Caco-2 (cell line): ENCODE results near the gene C19orf12. TPM values are rescaled to one million over a fixed set of nuclear protein-coding genes. Genes with fewer than 3 reads are reported as not detected.
"Not testable (repeated sequence)": the region's sequence is repeated elsewhere in the genome, so short reads cannot be mapped to it uniquely, and the experiment has no call there.

Source experiments
- BruUV-seq: library from RNA; stranded (reverse); fragments of 400-500 nt; replicated peaks from 2 replicates; lab custom pipeline; 2021; lab: Mats Ljungman, UMichigan
- CTCF ChIA-PET: fragments of 300-600 bp; sonication (Branson Sonifier 250); formaldehyde crosslinking; loops from one replicate; lab custom pipeline; 2022; ENCODE audit warnings: antibody characterized with exemption; lab: Charles Lee
- POLR2A ChIA-PET: fragments of 300-600 bp; sonication (Branson Sonifier 250); formaldehyde crosslinking; loops from one replicate; lab custom pipeline; 2022; ENCODE audit warnings: antibody characterized with exemption; lab: Charles Lee
- DNase-seq, 2 experiments: peaks; one replicate each; pipeline versions ENCODE4 v3.0.0 to v3.0.0-alpha.2; 2020 to 2022
- H3K27me3 ChIP-seq: replicated peaks from 2 replicates; pipeline ENCODE4 v1.6.0; 2011; ENCODE audit warnings: low read length; ENCODE audit not compliant: control insufficient read depth, insufficient read depth
- H3K36me3 ChIP-seq: 2 replicates; pipeline ENCODE4 v1.5.1; 2011; ENCODE audit warnings: low read length; ENCODE audit not compliant: control insufficient read depth, insufficient read depth
- H3K4me1 ChIP-seq: fragments of 250-450 bp; sonication (Bioruptor Pico); 2 replicates; pipeline ENCODE4 v1.5.1; 2020; ENCODE audit warnings: mild to moderate bottlenecking
- H3K4me3 ChIP-seq: 2 replicates; pipeline ENCODE4 v1.5.1; 2011; ENCODE audit warnings: low read depth, mild to moderate bottlenecking, control low read depth, low read length
- H3K9me3 ChIP-seq: fragments of 250-450 bp; sonication (Bioruptor Pico); 2 replicates; pipeline ENCODE4 v1.5.1; 2020; ENCODE audit warnings: mild to moderate bottlenecking, moderate library complexity
- H3K27ac Mint-ChIP-seq: one replicate; pipeline ENCODE4 v1.8.0; 2022; ENCODE audit warnings: mixed read lengths; ENCODE audit not compliant: unreplicated experiment
- H3K27me3 Mint-ChIP-seq: one replicate; pipeline ENCODE4 v1.8.0; 2022; ENCODE audit warnings: mixed read lengths; ENCODE audit not compliant: insufficient read depth, unreplicated experiment
- H3K36me3 Mint-ChIP-seq: one replicate; pipeline ENCODE4 v1.8.0; 2022; ENCODE audit warnings: mild to moderate bottlenecking, mixed read lengths; ENCODE audit not compliant: insufficient read depth, unreplicated experiment
- H3K4me1 Mint-ChIP-seq: one replicate; pipeline ENCODE4 v1.8.0; 2022; ENCODE audit warnings: low read depth, mixed read lengths; ENCODE audit not compliant: unreplicated experiment
- H3K4me3 Mint-ChIP-seq: one replicate; pipeline ENCODE4 v1.8.0; 2022; ENCODE audit warnings: mild to moderate bottlenecking, moderate library complexity, mixed read lengths; ENCODE audit not compliant: unreplicated experiment
- H3K9me3 Mint-ChIP-seq: one replicate; pipeline ENCODE4 v1.8.0; 2022; ENCODE audit warnings: mixed read lengths; ENCODE audit not compliant: unreplicated experiment
- intact Hi-C: fragments of 100-400 bp; cut with micrococcal nuclease; formaldehyde crosslinking; loops from one replicate; pipeline ENCODE4 v1.10.0; 2022; ENCODE audit not compliant: unreplicated experiment
- total RNA-seq: library from RNA; stranded (reverse); gene quantifications from 2 replicates; pipeline ENCODE4 v1.2.3, GENCODE V29; 2022
- TF ChIP-seq, protein P1 (sequence below), 2 experiments: fragments of 200-600 bp in 1 of 2; IDR thresholded peaks; 1 replicate in 1 of 2; 2 replicates in 1 of 2; pipeline versions ENCODE4 v1.5.1 to v1.8.0; 2011 to 2022; ENCODE audit warnings: antibody characterized with exemption in 1 of 2, control low read depth in 1 of 2, inconsistent platforms in 1 of 2, low read depth in 1 of 2, low read length in 1 of 2, mild to moderate bottlenecking in 1 of 2, moderate library complexity in 1 of 2; ENCODE audit not compliant: insufficient read depth in 1 of 2, severe bottlenecking in 1 of 2, unreplicated experiment in 1 of 2

The C19orf12 gene
- total RNA-seq, 1 experiment from 2014 or later, result 20.8 TPM

DNA sequence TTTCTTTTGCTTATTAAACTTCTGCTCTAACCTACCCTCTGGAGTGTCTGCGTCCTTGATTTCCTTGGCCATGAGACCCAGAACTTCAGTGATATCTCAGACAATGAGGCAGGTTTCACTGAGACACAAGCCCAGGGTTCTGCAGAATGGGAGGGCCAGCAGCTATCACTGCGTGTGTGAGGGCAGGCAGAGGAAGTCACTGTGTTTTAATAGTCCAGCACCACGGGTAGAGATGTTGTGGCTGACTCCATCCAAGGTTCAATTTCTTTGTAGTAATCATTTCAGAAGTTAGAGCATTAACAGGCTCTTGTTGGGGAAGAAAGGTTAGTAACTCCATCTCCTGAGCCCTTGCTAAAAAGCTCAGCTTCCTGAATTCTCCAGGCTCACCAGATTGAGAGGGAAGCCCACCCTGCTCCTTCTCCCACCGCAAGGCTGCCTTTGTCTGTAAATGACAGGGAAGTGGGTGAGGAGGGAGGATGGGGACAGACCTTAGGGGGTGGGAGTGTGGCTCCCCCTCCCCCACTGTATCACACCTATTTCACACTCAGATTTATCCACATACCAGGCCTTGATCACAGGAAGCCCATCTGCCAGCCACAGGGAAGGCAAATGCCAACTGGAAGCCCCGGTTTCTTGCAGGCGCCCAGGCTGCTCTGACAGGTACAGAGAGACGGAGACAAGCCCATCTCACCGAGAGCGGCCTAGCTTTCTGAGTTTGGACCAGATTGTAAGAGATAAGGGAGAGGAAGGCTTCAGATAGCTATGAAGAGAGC lies 2.1 kb downstream of the C19orf12 start:
- Mint-ChIP-seq H3K36me3 (peaks cover 2% of the 10 kb centered on the region), H3K27me3 (no peaks in the 10 kb centered on the region), H3K27ac (no peak overlapping the region), H3K4me1 (peaks cover 27% of the 10 kb centered on the region), H3K4me3 (no peak overlapping the region), H3K9me3 (no peaks in the 10 kb centered on the region)
- Histone ChIP-seq H3K4me1 (peaks cover 13% of the 10 kb centered on the region), H3K36me3 (no peaks in the 10 kb centered on the region; the same call in 1 of the 2 replicates), H3K4me3 (no peak overlapping the region), H3K27me3 (no peaks in the 10 kb centered on the region), H3K9me3 (no peaks in the 10 kb centered on the region)
- ChIA-PET POLR2A (no interaction called here), CTCF (no interaction called here)
- no peak for DNase-seq
- intact Hi-C loops, result no loop called here
- TF ChIP-seq, protein P1, sequence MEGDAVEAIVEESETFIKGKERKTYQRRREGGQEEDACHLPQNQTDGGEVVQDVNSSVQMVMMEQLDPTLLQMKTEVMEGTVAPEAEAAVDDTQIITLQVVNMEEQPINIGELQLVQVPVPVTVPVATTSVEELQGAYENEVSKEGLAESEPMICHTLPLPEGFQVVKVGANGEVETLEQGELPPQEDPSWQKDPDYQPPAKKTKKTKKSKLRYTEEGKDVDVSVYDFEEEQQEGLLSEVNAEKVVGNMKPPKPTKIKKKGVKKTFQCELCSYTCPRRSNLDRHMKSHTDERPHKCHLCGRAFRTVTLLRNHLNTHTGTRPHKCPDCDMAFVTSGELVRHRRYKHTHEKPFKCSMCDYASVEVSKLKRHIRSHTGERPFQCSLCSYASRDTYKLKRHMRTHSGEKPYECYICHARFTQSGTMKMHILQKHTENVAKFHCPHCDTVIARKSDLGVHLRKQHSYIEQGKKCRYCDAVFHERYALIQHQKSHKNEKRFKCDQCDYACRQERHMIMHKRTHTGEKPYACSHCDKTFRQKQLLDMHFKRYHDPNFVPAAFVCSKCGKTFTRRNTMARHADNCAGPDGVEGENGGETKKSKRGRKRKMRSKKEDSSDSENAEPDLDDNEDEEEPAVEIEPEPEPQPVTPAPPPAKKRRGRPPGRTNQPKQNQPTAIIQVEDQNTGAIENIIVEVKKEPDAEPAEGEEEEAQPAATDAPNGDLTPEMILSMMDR (IDR thresholded peaks at IDR 0.05; ENCODE audit: insufficient read depth in 1 of 2, low read depth in 1 of 2, low read length in 1 of 2, severe bottlenecking in 1 of 2, unreplicated experiment in 1 of 2), result no peak
- BruUV-seq, result no TSS peak

DNA sequence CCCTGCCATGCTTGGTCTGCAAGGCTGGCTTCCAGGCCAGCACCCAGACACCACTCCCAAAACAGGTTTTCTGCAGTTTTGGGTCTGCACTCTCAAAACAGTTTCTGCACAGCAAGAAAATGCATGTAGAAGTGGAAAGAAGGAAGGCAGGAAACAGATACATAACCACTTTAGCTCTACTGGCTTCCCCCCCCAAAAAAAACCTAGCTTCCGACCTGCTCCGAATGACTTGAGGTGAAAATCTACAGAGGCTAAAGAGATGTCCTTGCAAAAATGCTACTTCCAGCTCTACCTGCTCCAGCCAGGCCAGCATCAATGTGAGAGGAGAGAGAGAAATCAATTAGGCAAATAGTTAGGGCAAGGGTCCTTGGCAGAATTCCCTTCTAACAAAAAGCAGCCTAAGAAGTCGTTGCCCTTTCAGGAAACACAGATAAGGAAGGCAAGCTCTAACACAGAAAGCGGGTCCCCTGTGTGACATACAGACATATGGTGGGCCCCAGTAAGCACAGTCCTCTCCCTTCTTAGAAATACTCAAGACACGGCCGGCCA lies 3.4 kb downstream of the C19orf12 start:
- H3K4me3 Mint-ChIP-seq, result no peak overlapping the region
- H3K4me1 Mint-ChIP-seq, result peaks cover 25% of the 10 kb centered on the region
- TF ChIP-seq, protein P1 (IDR thresholded peaks at IDR 0.05; ENCODE audit: insufficient read depth in 1 of 2, low read depth in 1 of 2, low read length in 1 of 2, severe bottlenecking in 1 of 2, unreplicated experiment in 1 of 2), result no peak
- intact Hi-C loops, result no loop called here
- Histone ChIP-seq H3K36me3 (no peaks in the 10 kb centered on the region; the same call in 1 of the 2 replicates), H3K27me3 (no peaks in the 10 kb centered on the region), H3K4me1 (peaks cover 12% of the 10 kb centered on the region), H3K9me3 (no peaks in the 10 kb centered on the region), H3K4me3 (no peak overlapping the region)
- no peaks in the 10 kb centered on the region for H3K27me3 Mint-ChIP-seq
- peaks cover 9% of the 10 kb centered on the region for H3K36me3 Mint-ChIP-seq
- no peak for DNase-seq
- POLR2A ChIA-PET, result no interaction called here
- no peaks in the 10 kb centered on the region for H3K9me3 Mint-ChIP-seq
- H3K27ac Mint-ChIP-seq, result no peak overlapping the region
- CTCF ChIA-PET, result no interaction called here
- BruUV-seq, result no TSS peak

DNA sequence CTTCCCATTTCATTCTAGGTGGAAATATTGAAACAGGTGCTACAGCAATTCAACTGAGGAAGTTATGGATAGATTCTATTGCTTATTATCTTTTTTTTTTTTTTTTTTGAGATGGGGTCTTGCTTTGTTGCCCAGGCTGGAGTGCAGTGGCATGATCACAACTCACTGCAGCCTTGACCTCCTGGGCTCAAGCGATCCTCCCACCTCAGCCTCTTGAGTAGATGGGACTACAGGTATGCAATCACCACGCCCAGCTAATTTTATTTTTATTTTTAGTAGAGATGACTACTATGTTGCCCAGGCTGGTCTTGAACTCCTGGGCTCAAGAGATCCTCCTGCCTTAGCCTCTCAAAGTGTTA lies 5.6 kb downstream of the C19orf12 start:
- H3K27me3 Mint-ChIP-seq, intact Hi-C loops, BruUV-seq, H3K4me3 Mint-ChIP-seq, H3K27me3 ChIP-seq, H3K9me3 ChIP-seq, POLR2A ChIA-PET, CTCF ChIA-PET, H3K27ac Mint-ChIP-seq, H3K4me3 ChIP-seq, DNase-seq, H3K4me1 ChIP-seq, H3K9me3 Mint-ChIP-seq, H3K36me3 ChIP-seq: not testable (repeated sequence)
- H3K36me3 Mint-ChIP-seq, result peaks cover 17% of the 10 kb centered on the region
- H3K4me1 Mint-ChIP-seq, result peaks cover 13% of the 10 kb centered on the region
